DMS 273 (cell line): ENCODE measurements around the gene EEF1B2.
A peak's percentile ranks its signal among the peaks of the same experiment; 100 is the strongest.
"Not testable (repeated sequence)": the region's sequence is repeated elsewhere in the genome, so short reads cannot be mapped to it uniquely, and the experiment has no call there.

Experiments
- DNase-seq: peaks from one replicate; lab custom pipeline; 2025; ENCODE audit not compliant: unreplicated experiment; lab: John Stamatoyannopoulos, UW

The EEF1B2 gene

DNA sequence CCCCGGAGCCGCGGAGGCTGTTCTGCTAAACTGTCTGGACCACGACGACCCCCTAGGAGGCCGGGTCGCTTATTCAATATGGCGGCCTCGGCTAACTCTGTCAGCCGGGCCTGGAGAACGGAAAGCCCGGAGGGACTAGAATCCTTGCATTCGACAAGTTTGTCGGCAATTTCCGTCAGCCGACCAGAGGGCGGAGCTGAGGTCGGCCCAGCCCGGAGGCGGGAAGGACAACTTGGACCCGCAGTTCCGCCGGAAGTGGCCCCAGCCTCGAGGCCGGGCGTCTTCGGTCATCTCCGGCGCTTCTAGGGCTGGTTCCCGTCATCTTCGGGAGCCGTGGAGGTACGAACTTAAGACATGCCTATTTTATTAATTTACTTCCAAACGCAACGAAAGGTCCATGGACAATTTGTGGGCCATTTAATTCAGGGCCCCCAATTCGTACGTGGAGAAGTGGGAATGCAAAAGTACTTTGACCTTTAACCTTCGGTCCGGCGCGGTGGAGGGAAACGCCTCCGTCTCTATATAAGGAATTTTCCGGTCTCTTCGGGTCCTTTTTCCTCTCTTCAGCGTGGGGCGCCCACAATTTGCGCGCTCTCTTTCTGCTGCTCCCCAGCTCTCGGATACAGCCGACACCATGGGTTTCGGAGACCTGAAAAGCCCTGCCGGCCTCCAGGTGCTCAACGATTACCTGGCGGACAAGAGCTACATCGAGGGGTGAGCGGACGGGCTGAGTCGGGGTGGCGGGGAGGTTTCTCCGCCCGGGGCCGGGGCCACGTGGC lies at the start of gene EEF1B2, which contains the start of gene NDUFS1:
EEF1B2 (plus strand) TSS at position 550 of the 779 bp plus-strand sequence; CDS start at position 635, 85 bp downstream.
NDUFS1 (minus strand) TSS at position 99 of the 779 bp plus-strand sequence. CDS start 5,766 bp downstream, outside the sequence.
- peak; percentile 99 for DNase-seq

DNA sequence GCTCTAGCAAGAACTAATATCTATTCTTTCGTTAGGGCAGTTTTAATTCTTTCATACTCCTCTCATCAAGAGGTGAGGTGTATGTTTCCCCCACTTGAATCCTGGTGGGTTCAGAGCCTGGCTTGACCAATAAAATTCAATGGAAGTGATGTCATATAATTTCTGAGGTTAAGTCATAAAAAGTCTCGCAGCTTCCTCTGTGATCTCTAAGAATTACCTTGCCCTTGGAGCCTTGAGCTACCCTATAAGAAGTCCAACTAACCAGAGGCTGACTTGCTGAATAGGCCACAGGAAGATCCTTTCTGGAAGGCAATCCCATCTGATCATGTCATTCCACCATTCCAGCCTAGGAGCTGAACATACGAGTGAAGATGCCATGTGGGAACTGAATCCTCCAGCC lies 47.6 kb upstream of the EEF1B2 start:
- no peak for DNase-seq

DNA sequence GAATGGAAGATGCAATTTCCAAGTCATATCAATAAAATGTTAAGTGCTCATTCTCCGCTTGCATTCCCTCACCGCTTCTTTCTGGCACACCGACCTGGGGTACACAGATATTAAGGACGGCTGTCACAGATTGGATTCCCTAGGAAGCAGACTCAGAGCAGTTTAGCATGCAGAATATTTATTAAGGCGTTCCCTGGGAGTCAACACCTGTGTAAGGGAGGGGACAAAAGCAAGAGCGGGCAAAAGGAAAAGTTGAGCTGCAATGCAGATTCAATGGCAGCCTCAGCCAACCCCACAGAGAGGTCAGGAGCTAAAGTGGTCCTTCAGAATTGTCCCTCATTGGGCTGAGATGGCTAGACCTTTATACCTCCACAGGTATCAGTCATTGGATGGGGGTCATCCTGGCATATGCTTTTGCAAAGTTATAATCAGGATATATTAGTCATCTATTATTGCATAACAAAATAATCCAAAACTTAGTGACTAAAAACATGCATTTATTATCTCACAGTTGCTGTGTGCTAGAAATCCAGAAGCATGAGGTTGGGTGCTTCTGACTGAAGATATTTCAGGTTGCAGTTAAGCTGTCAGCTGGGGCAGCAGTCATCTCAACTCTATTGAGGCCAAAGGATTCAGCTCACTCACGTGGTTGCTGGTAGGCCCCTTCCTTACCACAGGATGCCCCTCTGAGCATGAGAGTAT lies 46.7 kb upstream of the EEF1B2 start:
- DNase-seq = no peak

DNA sequence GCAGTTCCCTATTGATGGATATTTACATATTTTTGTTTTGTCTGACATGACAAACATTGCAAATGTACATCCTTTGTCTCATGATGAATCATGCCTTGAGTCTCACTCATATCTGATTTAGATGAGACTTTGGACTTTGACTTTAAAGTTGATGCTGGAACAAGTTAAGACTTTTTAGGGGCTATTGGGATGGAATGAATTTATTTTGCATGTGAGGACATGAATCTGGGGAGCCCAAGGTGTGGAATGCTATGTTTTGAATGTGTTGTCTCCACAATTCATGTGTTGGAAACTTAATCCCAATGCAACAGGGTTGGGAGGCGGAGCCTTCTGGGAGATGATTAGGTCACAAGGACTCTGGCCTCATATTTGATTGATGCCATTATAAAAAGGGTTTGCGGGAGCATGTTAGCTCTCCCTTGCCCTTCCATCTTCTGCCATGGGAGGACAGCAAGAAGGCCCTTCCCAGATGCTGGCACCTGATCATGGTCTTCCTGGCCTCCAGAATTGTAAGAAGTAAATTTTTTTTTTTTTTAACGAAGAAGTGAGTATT lies 44.6 kb upstream of the EEF1B2 start:
- peak; percentile 7 for DNase-seq

DNA sequence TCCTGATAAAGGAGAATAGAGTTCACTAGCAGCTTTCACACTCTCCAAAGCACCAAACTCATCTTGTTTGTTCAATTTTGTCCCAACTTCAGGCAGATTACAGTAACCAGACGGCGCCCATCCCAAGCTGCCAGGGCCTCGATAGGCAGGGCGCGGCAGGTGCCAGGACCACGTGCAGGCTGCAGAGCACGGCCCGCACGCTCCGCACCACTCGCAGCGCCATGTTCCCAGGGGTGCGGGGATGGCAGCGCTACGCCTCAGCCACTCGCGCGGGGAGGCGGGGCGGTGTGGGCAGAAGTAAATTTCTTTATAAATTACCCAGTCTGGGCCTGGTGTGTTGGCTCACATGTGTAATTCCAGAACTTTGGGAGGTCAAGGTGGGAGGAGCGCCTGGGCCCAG lies 43.4 kb upstream of the EEF1B2 start:
- DNase-seq = no peak

DNA sequence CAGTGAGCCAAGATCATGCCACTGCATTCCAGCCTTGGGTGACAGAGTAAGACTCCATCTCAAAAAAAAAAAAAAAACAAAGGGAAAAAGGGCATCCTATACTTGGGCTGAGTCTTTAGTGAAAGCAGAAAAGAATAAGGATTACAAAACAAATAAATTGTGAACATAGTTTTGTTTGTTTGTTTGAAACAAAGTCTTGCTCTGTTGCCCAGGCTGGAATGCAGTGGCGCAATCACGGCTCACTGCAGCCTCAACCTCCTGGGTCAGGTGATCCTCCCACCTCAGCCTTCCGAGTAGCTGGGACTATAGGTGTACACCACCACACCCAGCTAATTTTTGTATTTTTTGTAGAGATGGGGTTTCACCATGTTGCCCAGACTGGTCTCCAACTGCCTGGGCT lies 37.1 kb upstream of the EEF1B2 start:
- DNase-seq = not testable (repeated sequence)

DNA sequence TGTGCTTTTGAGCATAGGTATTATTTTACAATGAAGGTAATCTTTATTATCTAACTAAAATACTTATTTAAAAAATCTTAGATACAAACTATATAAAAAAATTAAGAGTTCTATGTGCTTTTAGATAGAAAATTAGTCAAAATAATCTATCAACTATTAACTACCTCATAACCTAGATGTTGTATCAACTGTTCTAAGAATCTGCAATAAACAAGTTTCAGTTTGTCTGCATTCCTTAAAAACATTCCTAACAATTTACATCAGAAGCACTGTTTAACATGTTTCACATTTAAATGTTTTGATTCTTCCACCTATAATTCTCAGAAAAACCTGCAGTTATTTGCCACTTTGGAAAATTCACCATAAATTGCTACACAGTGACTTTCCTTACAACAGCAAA lies 33.8 kb upstream of the EEF1B2 start:
- DNase-seq = no peak

DNA sequence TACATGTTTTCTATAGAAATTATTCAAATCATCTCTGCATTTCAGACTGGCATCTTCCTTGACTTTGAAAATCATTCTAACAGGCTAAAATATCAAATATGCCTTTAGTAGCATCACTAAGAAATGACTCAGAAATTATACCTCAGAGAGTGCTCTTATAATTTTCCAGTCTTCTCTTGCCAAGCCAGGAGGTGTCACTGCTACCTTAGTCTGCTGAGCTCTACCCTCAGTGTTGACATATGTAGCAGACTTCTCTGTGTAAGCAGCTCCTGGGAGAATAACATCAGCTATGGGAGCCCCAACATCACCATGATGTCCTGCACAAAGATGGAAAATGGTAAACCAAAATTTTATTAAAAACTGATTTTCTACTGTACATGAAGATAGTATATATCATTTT lies 32.0 kb upstream of the EEF1B2 start:
- DNase-seq = peak; percentile 8

DNA sequence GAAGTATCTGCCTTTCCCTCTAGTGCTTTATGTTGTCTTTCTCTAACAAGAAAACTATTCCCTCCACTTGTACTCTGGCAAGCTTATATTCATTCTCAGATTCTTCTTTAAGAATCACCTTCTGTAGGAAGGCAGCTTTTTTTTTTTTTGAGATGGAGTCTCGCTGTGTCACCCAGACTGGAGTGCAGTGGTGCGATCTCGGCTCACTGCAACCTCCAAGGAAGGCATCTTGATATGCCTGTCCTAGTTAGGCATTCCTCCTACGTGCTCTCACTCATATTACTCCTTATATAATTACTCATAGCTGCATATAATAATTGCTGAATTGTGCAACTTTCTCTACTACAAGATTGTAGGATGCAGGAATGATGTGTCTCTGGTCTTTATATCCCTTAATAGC lies 16.2 kb upstream of the EEF1B2 start:
- no peak for DNase-seq

DNA sequence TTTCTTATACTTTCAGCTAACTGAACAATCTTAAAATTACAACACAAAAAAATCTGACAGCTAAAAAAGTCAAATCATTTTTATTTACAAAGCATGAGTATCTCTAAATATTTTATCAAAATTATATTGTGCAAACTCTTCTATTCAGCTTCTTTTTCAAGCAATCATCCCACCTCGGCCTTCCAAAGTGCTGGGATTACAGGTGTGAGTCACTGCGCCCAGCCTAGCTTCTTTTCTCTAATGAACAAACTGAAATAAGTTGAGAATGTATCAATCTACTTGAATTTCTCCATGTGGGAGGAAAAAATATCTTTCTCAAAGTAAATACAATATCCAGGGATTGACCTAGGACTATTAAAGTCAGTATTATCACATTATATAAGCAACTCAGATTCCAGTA lies 15.3 kb upstream of the EEF1B2 start:
- no peak for DNase-seq

DNA sequence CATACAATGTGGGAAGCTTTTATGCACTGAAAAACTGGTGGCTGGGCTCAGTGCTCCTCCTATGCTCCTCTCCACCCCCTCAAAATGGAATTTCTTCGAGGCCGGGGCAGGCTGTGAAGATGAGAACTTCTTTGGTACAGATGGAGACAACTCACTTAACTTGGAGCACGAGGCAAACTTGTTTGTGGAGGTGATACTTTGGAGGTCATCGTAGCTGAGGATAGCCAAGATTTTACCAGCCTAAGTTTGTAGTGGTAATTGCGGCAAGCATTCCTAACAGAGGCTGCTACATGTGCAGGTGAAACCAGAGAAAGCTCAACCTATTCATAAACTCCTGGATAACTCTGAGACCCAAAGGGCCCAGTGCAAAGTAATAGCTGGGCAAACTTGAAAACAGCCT lies 14.0 kb upstream of the EEF1B2 start:
- no peak for DNase-seq

DNA sequence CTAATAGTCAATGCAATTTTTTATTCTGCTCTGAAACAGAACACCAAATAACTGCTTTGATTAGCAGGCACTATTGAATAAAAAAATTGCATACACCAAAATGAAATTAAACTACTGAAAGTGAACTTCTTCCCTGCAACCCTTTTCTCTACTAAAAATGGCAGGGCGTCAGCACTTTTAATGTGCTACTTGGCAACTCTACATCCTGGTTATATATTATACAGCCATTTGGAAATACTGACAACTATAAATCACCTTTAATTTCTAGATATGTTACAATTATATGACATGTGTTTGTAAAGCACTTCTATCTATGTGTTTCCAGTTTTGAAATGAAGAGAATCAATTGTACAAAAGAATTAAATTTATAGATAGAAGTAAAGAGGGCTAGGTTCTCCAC lies 10.4 kb upstream of the EEF1B2 start:
- DNase-seq = no peak

DNA sequence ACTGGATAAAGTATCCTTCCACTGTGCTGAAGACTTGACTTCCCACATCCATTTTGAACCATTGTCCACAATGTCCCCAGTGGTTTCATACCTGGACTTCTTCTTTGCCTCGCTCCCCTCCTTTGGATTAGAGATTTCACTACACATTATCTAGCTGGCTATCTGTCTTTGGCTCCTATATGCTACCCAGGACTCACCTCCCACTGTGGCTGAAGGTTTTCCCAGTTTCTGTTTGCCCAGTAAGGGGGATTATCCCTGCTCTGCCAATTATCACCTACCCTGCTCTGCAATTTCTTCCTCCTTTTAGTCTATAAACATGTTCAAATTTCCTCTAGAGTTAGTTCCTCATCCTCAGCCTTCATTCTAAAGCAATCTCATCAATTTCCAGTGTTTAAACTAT lies 9.5 kb upstream of the EEF1B2 start:
- DNase-seq = no peak

DNA sequence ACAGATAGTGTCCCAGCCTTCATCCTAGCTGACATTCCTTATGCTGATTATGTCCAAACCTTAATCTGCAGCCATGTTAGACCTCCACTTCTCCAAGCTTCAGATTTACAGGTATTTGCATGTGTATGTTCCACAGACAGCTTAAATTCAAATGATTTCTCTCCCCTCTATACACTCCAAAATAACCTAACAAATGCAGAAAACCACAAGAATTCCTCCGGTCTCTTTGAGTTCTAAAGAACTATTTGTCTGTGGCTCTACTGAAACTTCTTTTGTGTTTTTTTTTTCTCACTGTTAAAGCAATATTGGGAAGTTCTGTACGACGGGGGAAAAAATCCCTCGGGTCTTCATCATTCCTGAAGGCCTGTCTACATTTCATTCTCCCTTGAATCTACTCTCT lies 9.1 kb upstream of the EEF1B2 start:
- DNase-seq = no peak

DNA sequence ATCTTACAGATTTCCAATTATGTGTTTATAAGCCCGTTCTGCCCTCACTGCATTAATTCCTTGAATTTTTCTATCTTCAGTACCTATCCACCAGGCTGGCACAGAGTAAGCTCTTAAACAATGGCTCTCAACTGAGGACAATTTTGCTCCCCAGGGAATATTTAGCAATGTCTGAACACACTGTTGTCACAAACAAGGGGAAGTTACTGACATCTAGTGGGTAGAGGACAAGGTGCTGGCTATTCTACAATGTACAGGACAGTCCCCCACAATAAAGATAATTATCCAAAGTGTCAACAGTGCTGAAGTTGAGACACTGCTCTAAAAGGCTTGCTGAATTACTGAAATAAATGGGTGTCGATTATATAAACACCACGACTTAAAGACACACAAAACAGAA lies 5.5 kb upstream of the EEF1B2 start:
- DNase-seq = peak; percentile 14

DNA sequence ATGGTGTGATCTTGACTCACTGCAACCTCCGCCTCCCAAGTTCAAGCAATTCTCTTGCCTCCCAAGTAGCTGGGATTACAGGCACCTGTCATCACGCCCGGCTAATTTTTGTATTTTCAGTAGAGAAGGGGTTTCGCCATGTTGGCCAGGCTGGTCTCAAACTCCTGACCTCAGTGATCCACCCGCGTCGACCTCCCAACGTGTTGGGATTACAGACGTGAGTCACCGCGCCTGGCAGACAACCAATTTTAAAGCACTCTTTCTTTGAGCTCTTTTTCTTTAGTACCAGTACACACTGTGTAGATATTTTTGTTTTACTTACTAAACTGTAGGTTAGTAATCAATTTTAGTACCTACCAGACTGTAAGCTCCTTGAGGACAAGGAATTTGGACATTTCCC lies 2.7 kb upstream of the EEF1B2 start:
- not testable (repeated sequence) for DNase-seq

DNA sequence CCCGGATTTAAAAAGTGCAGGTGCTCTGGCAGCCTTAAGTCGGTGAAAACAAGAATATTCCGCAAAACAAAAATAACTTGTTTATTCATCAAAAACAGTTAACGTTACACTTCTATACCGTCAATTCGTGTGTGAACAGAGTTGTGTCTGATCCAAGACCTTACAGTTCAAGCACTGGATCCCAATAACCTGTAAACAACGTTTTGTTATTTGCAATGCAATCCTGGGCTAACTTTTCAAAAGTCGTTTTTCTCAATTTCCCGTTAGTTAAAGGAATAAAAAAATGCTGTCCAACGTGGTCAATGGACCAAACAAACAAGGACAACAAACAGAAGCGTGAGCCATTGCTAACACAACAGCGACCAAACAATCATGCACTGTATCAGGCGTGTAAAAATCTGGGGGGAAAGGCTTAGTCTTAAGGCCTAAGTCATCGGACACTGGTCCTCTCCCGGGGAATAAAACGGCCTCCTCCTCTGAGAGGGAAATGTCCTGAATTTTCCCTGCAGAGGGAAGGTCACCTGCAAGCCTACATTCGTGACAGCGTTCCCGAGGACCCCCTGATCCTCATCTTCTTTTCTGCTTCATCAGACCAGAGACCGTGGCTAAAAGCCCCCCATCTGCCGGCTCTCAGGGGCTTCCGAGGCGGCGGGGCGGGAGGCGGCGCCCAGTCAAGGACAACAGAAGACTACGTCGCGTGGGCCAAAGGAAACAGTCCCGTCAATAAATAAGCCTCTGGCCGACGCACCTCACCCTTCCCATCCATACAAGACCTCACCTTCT lies 941 bp upstream of the EEF1B2 start:
- DNase-seq = peak; percentile 60

DNA sequence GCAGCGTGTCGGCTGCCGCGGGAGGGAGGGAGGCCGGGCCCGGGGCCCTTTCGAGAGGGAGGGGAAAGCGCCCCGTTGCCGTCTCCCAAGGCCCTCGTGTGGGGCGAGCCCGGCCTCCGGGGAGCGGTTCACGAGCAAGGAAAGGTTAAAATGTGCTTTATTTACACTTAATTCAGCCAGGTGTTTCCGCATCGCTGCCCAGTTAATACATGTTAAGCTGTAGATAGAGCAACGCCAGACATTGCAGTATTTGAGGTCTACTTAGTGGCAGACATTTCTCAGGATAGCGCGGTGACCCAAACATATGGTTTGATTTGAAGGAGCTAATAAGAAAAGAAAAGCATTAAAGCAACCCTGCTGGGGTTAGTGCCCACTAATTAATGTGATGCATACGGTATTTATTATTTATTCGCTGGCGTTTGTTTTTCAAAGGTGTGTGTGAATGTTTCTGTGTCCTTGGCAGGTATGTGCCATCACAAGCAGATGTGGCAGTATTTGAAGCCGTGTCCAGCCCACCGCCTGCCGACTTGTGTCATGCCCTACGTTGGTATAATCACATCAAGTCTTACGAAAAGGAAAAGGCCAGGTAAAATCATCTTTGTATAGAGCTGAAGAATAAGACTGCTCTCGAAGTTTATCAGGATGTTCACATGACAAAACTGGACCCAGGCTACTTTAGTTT lies 571 bp downstream of the EEF1B2 start:
- DNase-seq = peak; percentile 81

DNA sequence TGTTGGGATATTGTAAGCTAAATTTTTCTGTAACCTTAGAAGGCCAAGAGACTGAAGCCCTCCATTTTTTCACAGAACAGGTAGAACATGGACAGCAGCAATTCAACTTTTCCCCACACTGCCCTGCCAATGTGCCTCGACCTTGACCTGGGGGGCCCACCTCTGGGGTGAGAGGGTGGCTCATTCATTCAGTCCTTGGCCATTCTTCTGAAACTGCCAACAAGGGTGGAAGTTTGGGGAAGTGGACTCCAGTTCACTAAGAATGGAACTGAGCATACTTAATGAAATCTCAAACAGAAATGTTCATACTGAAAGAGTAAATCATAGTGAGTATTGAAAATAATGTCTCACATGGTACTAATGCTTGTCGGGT lies 1.1 kb downstream of the EEF1B2 start:
- DNase-seq = no peak

DNA sequence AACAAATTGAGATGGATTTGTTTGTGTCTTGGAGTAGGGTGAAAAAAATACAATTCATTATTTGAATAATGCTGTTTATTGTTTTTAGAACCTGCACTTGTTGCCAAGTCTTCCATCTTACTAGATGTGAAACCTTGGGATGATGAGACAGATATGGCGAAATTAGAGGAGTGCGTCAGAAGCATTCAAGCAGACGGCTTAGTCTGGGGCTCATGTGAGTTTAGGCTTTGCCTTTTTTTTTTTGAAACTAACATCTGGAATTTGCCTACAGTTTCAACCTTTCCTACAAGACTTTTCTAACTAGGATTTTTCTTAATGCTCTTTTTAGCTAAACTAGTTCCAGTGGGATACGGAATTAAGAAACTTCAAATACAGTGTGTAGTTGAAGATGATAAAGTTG lies 2.7 kb downstream of the EEF1B2 start:
- DNase-seq = not testable (repeated sequence)
